ENCODE measurements around the gene ITFG2.

DNA sequence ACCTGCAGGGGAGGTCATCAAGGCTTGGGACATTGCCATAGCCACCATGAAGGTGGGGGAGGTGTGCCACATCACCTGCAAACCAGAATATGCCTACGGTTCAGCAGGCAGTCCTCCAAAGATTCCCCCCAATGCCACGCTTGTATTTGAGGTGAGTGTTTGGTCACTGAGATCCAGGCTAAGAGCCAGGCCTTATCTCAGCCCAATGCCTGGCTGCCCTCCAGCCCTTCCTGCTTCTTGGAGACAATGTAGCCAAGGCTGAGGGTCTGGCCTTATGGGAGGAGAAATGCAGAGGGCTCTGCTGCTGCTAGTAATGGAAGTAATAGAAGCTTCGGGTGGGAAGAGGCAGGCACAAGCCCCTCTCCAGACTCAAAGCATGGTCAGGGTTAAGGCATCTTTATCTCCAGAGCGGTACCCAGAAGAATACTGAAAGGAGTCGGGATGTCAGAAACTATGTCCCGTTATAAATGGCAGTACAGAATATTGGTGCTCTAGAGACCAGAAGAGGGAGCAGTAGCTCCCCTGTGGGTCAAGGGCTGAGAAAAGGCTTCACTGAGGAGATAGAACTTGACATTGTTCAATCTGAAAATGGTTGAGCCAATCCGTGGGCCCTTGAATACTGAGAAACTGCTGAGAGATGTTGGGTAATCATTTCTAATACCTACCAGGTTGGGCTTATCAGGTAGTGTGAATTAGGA is 14.6 kb upstream of the ITFG2 start:
- TF ChIP-seq, protein P1, sequence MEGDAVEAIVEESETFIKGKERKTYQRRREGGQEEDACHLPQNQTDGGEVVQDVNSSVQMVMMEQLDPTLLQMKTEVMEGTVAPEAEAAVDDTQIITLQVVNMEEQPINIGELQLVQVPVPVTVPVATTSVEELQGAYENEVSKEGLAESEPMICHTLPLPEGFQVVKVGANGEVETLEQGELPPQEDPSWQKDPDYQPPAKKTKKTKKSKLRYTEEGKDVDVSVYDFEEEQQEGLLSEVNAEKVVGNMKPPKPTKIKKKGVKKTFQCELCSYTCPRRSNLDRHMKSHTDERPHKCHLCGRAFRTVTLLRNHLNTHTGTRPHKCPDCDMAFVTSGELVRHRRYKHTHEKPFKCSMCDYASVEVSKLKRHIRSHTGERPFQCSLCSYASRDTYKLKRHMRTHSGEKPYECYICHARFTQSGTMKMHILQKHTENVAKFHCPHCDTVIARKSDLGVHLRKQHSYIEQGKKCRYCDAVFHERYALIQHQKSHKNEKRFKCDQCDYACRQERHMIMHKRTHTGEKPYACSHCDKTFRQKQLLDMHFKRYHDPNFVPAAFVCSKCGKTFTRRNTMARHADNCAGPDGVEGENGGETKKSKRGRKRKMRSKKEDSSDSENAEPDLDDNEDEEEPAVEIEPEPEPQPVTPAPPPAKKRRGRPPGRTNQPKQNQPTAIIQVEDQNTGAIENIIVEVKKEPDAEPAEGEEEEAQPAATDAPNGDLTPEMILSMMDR (conservative IDR thresholded peaks at IDR 0.05; ENCODE audit: low read length): peak; percentile 52
- TF ChIP-seq EZH2phosphoT487 (IDR thresholded peaks at IDR 0.05; ENCODE audit: borderline replicate concordance, low read depth, low read length): no peak

Measured in OCI-LY7 (cell line).